CD4-positive, alpha-beta T cell treated with Interleukin-6 at 100 ng/mL for 8 hours (primary cell): ENCODE measurements around the gene SLX4.

Experiments
- DNase-seq: peaks from one replicate; pipeline ENCODE4 v3.0.0-alpha.2; 2020; ENCODE audit warnings: mixed read lengths, low spot score

The SLX4 gene

DNA sequence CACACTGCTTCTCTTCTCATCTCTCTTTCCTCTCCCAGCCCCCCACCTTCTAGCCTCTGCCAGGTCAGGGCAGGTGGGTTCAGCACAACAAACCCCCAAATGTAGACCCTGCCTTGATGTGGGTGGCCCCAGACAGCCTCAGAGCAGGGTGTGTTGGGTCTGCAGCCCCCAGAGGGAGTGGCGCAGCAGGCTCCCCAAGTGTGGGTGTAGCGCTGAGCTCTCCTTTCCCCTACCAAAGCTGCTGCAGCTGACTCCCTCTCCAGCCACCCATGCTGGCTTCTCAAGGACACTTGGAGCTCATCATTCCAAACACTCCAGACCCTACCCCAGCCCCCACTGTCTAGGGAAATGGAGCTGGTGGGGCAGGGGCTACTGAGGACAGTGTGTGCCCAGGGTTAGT lies 61.5 kb downstream of the SLX4 start:
- DNase-seq, result no peak

GRCh38 chr16:3548859-3549258 lies 62.5 kb downstream of the SLX4 start:
- no peak for DNase-seq

DNA sequence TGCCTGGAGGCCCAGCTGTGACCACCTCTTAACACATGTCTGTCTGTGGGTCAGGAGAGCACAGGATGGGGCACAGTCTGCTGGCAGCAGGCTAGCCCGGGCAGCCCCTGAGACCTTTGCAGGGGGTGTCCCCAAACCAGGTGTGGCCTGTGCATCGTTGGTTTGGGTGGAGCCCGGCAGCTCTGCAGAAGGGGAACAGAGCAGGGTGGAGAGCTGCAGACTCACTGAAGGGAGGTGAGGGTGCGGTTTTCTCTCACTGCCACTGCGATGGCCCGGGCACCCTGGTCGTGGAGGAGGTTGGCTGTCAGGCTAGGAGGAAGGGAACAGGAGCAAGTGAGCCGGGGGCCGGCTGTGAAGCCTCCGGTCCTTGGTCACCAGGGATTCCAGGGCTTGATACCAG lies 63.0 kb downstream of the SLX4 start:
- no peak for DNase-seq

GRCh38 chr16:3546986-3547682 lies 64.3 kb downstream of the SLX4 start:
- no peak for DNase-seq

DNA sequence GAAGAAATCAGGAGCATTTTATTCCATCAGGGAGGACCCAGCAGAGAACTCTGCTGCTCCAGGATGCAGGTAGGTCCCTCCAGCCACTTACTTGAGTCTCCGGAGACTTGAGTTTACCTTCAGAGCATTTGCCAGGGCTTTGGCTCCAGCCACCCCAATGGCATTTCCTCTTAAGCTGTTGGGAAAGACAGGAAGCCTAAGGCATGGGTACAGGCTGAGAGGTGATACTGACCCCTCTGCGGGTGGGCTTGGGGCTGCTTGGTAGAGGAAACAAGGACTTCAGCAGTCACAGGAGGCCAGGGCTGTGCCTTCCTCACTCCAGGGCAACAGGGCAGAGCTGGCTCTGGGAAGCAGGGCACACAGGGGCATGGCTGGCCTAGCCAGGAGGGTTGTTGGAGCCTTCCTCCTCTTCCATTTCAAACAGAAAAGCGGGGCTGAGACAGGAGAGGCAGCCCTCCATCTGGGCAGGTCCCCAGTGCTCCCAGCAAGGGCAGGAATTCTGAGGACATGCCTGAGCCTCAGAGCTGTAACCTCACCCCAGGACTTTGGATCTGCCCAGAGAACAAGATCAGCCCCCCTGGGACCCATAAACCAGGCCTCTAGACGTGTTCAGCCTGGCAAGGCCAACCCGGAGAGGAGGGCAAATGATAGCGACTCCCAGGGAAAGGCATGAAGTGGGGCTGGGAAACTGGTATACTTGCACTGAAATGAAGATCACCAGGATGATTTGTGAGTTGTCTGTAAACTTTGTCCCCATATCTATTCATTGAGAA lies 68.6 kb downstream of the SLX4 start:
- no peak for DNase-seq

DNA sequence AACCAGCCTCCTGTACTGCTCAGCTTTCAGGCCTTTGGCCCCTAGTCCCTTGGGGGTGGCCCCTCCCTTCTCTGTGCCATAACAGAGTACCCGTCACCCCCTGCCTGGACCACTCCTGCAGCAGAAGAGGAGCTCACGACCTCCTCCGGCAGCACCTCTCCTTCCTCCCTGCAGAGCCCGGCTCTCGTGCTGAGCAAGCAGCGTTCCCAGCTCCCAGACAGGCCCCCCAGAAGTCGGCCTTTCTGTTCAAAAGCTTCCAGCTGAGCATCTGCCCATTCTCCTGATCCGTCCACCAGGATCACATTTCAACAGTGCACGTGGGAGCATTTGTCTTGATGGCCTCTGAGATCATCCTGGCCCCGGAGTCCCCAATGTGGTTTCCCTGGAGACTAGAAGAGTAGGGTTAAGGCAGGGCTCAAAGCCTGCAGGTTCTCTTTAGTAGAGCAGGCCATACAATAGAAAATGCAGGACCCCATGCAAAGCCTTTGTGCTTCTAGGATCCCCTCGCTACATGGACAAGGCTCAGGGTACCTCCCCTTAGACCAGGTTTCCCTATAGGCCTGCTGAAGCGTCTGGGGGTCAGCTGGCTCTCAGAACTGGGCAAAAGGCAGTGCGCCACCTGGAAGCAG lies 69.8 kb downstream of the SLX4 start:
- no peak for DNase-seq

DNA sequence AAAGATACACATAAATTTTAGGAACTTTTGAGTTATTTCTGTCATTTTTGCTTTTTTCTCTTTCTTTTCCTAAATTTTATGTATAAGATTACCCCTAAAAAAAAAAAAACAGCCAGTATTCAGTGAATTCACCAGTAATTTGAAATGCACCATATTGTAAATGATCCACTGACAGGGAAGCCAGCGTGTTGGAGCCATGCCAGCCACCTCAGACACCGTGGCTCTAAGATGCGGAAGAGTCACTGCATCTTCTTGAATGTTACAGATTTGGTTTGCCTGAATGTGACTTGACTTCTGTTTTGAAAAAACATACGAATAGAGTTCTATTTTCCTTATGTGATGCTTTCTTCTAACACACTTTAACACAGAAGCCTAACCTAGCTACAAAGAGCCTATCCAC lies 73.2 kb downstream of the SLX4 start:
- no peak for DNase-seq

GRCh38 chr16:3536851-3537250 lies 74.6 kb downstream of the SLX4 start:
- DNase-seq, result no peak

- no peak for DNase-seq
These were observed 75.1 kb downstream of the SLX4 start for GRCh38 chr16:3536271-3536731.

GRCh38 chr16:3534126-3534525 lies 77.3 kb downstream of the SLX4 start:
- DNase-seq, result no peak

DNA sequence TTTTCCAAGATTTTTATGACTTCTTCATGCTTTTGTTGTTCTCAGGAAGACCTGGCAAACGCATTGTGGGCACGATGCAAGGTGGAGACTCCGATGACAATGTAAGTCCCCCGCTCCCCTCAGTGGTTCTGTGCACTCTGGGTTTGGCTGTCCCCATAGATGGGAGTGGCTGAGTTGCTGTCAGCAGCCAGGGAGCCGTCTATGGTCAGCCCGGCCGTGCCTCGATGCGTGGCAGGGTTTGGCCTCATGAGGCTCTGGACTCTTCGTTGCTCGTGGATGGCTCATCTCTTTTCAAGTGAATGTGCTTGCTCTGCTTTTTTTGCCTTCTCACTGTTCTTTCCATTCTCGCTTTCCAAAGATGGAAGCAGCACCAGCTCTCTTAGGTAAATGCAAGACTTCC lies 78.7 kb downstream of the SLX4 start:
- no peak for DNase-seq
